ENCODE results near the gene RALGAPA1.

The RALGAPA1 gene

DNA sequence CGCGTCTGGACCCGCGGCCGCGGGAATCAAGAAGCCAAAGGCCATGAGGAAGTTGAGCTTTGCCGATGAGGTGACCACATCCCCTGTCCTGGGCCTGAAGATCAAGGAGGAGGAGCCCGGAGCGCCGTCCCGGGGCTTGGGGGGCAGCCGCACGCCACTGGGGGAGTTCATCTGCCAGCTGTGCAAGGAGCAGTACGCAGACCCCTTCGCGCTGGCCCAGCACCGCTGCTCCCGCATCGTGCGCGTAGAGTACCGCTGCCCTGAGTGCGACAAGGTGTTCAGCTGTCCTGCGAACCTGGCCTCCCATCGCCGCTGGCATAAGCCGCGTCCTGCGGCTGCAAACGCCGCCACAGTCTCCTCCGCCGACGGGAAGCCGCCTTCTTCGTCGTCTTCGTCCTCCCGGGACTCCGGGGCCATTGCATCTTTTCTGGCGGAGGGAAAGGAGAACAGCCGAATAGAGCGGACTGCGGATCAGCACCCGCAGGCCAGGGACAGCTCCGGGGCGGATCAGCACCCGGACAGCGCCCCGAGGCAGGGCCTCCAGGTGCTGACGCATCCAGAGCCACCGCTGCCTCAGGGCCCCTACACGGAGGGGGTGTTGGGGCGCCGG is 274.1 kb downstream of the RALGAPA1 start:
- DNase-seq (ENCODE audit: low spot score) = peak; percentile 70

DNA sequence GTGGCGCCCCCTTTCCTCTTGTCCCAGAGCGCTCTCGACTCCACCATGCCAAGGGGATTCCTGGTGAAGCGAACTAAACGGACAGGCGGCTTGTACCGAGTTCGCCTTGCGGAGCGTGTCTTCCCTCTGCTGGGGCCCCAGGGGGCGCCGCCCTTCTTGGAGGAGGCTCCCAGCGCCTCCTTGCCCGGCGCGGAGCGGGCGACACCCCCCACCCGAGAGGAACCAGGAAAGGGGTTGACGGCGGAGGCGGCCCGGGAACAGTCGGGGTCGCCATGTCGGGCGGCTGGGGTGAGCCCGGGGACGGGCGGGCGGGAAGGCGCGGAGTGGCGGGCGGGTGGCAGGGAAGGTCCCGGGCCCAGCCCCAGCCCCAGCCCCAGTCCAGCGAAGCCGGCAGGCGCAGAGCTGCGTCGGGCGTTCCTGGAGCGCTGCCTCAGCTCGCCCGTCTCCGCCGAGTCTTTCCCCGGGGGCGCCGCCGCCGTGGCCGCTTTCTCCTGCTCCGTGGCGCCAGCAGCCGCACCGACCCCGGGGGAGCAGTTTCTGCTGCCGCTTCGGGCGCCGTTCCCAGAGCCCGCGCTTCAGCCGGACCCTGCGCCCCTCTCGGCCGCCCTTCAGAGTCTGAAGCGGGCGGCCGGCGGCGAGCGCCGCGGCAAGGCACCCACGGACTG is 274.8 kb downstream of the RALGAPA1 start:
- peak; percentile 14 for DNase-seq (ENCODE audit: low spot score)

DNA sequence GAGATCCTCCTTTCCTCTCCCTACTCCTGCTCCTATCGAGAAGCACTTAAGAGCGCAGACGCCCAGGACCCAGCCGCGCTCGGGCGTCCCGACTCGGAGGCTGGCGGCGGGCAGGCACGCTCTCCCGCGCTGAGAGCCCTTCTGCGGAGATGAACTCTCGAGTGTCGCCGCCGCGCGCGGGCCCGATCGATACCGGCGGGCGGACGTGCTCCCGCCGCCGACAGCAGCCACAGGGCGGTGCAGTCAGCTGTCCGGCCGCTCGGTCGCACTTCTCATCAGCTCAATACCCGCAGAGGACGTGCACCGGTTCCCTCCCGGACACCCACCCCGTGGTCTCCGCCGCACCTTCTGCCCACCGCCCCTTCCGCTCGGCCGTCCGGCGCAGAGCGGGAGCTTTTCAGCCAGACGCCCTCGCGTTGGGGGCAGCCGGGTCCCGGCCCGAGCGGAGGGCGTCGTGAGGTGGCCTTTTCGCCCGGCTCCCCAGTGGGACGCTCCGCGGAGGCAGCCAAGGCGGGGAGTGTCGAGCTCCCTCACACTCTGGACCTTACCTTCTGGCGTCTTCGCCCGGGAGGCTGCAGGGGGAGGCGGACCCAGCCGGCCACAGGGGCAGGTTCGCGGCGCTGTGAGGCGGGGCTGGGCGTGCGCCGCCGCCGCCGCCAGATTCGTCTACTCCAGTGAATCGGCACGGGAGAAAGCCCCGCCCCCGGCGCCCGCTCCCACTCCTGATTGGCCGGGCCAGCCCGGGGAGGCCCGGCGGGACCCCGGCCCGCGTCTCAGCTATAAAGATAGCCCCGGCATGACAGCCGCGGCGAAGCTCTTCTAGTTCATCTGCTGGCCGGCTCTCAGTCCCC is 275.5 kb downstream of the RALGAPA1 start, which contains the start of gene INSM2:
Gene INSM2, plus strand, starts transcription at position 808 of the 851 bp plus-strand sequence. CDS start 89 bp downstream, outside the sequence.
- DNase-seq (ENCODE audit: low spot score) = peak; percentile 67

DNA sequence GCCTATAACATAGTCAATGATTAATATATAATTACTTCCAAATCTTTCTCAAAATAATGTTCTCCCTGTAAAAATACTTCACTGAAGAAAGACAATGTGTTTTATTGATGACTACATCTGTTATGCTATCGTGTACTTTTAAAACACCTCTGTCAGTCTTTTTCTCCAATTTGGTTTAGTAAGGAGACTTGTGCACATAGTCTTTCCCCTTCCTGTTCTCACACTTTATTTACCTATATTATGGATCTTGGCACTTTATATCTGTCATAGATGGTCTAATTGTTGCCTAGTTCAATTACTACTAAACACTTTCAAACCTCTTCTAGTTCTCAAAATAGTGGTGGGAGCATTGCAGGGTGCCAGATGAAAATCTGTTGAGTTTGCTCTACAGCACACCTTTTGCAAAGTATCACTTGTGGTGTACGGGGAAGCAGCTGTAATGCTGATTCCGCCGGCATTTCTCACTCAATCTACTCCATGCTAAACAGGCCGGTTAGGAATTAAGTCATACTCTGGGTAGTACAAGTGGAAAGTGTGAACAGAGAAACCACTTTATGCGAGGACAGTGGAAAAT is 276.2 kb downstream of the RALGAPA1 start:
- DNase-seq (ENCODE audit: low spot score) = no peak

DNA sequence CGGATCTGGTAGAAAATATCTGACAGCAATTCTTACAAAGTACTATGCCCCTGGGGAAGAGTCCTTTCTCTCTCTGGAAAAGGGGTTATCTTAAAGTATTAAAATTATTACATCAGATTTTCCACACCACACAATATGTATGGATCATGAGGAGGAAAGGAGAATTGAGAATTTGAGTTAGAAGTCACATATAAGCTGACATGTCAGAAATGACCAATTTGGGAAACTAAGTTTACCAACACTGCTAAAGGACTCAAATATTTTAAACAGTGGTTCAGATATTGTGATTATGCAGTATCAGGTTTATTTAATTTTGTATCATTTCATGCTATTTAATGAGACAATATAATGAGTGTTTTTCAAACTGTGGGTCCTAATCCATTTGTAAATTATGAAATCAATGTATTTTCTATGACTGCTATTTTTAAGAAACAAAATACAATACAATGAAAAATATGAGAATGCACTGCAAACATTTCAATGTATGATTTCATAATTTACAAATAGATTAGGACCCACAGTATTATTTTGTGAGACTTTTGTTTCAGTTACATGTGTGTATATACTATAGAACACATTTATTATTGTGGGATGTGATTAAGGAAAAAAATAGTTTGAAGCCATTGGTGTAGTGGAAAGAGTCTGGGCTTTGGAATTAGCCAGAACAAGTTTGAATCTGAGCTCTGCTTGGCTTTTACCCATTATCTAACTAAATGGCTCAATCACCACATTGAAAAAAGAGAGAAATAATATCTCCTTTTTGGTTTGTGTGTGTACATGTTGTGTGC is 276.9 kb downstream of the RALGAPA1 start:
- DNase-seq (ENCODE audit: low spot score) = no peak

DNA sequence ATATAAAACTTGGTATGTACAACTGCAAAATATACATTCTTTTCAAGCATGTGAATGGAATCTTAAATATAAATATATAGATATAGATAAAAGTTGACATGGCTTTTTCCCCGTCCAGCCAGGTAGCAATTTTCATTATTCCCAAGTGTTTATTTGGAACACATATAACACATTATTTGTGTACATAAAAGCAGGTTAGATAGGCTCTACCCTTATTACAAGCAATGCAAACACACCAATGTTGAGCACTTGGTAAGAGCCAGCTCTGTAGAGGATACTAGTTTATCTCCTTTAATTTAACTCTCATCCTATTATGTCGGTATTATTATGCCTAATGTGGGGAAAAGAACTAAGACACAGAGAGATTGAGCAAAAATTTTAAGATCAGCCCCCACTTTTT is 282.1 kb downstream of the RALGAPA1 start:
- no peak for DNase-seq (ENCODE audit: low spot score)

DNA sequence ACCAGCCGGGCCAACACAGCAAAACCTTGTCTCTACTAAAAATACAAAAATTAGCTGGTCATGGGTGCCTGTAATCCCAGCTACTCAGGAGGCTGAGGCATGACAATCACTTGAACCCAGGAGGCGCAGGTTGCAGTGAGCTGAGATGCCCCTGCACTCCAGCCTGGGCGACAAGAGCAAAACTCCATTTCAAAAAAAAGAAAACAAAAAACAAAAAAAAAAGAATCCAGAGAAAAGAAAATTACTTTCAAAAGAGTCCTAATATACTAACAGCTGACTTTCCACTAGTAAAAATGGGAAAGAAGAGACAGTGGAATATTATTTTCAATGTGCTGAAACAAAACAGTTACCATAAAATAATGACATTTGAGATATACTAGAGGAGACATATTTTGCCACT is 283.4 kb downstream of the RALGAPA1 start:
- DNase-seq (ENCODE audit: low spot score) = no peak

DNA sequence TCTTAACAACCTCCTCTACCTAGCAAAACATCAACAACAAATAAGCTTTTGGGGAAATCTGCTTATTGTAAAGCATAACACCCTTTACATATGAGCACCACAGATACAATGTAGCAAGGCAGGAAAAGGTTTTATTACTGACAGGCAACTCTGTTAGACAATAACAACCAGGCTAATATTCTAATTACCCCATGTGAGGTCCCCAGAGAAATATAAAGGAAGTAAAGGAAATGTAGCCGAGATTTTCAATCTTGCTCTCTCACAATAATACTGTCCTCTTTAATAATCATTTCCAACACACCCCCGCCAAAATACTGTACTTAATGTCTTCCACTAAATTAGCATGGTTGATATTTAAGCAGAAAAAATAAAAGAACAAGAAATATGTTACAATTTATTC is 289.1 kb downstream of the RALGAPA1 start:
- DNase-seq (ENCODE audit: low spot score) = no peak

DNA sequence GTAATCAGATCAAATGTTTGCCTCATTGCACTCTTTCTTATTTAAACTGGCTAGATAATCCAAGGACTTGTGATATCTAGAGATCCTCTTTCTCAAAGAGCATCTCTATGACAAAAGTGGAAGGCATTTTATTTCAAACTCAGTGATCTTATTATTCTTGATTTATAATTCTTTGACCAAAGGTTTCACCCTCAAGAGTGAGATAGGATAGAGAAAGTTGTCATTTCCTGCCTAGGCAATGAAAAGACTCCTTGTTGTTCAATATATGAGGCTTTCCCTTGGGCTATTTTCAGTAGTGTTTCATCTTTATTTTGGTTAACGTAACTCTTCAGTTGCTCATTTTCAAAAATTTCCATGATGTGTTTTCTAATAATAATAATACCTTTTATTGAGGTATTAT is 293.2 kb downstream of the RALGAPA1 start:
- DNase-seq (ENCODE audit: low spot score) = no peak

DNA sequence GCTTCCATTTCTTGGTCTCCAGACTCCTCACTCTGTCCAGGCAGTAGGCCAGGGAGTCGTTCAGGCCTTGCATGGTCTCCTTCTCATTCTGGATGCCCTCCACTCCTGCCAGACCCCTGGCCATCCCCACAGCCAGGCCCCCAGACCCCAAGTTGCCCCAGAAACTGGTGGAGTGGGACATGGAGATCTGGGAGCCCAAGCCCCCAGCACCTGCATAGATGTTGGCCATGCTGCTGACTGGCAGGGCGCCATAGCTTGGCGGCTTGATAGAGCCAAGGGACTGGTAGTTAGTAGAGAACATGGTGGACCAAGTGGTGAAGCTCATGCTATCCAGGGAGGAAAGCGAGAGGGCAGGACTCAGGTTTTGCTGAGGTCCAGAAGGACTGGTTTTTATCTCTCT is 296.3 kb downstream of the RALGAPA1 start:
- no peak for DNase-seq (ENCODE audit: low spot score)

DNA sequence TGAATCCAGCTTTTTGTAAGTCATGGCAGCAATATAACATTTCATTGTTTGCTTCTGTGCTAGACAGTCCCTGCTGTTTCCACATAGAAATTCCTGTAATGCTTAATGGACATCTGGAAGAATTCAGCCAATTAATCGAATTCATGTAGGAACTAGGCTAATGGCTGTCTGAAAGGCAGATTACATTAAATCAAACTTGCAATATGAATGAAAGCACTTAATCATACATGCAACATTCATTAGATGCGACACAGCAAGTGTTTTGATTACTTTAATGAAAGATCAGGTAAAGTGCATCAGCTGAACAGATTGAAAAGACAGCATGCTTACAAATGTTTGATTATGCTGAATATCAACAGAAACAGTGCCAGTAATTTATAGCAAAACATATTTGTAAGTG is 299.2 kb downstream of the RALGAPA1 start:
- DNase-seq (ENCODE audit: low spot score) = no peak

DNA sequence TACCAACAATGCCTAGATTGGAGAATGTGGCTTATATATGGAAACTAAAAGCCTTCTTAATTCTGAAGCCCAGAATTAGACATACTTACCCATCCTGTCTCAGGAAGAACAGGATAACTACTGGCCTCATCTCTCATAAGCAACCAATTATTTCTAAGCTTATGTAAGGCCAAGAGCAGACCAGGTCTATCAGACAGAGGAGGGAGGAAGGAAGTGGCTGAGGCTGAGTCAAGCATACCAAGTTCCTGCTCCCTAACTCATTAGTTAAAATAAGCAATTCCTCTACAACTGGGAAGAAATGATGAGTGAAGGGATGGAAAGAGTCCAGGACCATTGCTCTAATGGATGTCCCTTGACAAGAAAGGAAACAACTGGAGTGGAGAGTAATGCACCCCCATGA is 302.2 kb downstream of the RALGAPA1 start:
- DNase-seq (ENCODE audit: low spot score) = peak; percentile 35

DNA sequence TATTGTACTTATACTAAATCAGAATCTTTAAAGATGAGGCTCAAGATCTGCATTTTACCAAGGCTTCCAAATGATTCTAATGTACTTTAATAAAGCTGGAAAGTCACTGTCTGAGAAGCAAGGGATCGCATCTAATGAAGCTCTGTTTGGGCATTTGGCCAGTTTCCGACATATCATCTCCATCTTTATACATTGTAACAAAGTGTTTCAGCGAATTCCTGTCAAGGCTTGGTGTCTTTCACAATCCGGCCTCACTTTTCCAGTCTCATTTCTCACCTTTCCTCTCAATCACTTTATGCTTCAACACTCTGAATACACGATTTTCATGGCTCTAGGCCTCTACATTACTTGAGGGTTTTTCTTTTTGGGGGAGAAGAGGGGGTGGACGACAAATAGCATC is 302.6 kb downstream of the RALGAPA1 start:
- no peak for DNase-seq (ENCODE audit: low spot score)

DNA sequence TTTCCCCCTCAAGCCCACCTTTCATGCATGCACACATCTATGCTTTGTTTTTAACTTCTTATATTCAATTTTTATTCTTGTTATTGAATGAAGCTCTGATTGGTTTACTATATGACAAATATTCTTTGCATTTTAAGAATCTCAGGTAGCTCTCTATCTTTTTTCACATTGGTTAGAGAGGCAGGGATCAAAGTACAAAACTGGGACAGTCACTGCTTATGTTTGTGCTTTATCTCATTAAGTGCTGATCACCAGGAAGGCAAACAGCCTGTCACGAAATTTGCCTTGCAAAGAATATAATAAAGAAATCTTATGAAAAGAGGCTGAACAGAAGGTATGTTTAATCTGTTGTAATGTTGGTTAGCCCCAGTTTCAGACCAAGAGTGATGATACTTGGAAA is 304.8 kb downstream of the RALGAPA1 start:
- DNase-seq (ENCODE audit: low spot score) = no peak

DNA sequence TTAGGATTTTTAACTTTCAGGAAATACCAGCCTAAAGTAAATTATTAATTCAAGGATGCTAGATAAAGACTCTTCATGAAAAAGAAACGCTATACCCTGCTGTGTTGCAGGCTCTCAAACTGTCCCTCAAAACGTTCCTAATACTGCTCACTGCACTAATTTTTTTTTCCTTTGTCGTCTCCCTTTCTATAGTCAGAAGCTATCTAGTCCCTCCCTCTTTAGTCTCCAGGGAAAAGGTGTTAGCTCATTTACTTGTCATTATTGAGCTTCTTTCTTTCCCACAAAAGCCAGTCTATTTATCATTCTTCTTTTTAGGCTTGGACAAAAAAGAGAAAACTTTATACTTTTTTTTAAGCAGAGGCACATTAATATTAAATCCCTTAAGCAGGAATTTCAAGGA is 305.4 kb downstream of the RALGAPA1 start:
- no peak for DNase-seq (ENCODE audit: low spot score)

DNA sequence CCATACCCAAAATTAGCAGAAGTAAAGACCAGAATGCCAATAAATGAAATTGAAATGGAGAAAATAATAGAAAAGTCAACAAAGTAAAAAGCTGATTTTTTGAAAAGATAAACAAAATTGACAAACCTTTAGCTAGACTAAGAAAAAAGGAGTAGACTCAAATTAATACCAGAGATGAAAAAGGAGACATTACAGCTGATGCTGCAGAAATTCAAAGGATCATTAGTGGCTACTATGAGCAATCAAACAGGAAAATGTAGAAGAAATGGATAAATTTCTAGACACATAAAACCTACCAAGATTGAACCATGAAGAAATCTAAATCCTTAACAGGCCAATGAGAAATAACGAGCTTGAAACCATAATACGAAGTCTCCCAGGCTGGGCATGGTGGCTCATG is 309.9 kb downstream of the RALGAPA1 start:
- DNase-seq (ENCODE audit: low spot score) = no peak

DNA sequence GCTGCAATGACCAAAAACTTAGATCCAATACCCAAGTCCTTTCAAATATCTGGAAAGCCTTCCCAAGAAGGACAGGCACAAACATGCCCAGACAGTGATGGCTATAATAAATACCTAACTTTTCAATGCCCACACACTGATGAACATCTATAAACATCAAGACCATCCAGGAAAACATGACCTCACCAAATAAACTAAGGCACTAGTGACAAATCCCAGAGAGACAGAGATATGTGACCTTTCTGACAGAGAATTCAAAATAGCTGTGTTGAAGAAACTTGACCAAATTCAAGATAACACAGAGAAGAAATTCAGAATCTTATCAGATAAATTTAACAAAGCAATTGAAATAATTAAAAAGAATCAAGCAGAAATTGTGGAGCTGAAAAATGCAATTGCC is 313.8 kb downstream of the RALGAPA1 start:
- DNase-seq (ENCODE audit: low spot score) = no peak

DNA sequence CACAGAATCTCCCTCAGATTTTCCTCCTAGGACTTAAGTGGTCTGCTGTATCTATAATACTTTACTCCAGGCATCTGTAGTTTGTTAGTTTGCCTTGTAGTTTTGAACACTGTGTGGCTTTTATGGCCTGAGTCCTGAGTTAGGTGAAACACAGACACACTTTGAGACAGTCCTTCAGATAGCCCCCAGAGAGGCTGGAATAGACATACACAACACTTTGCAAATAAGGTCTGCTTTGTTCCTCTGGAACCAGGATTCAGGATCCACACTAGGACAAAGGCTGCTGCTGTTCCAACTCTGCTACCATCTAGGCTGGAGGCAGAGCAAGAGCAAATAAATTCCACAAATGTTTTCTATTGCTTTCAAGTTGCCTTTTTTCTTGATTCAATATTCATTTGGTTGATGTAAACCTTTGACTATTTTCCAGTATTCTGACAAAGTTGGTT is 316.5 kb downstream of the RALGAPA1 start:
- DNase-seq (ENCODE audit: low spot score) = no peak

All from kidney tubule cell (primary cell).